ENCODE results near the gene UBE2L5. TPM values are rescaled to one million over a fixed set of nuclear protein-coding genes. Genes with fewer than 3 reads are reported as not detected.
A peak's percentile ranks its signal among the peaks of the same experiment; 100 is the strongest.
"Not testable (repeated sequence)": the region's sequence is repeated elsewhere in the genome, so short reads cannot be mapped to it uniquely, and the experiment has no call there.

The UBE2L5 gene
- total RNA-seq, 6 experiments from 2014 or later, result not detected

- 89% methylated on average over 3 of the region's 4 CpGs for whole genome bisulfite sequencing (ENCODE audit: insufficient coverage, low coverage, low lambda C conversion rate, missing lambda C conversion rate)
- no peak overlapping the region for H3K27ac ChIP-seq
- intact Hi-C loops (cut with DNase I), result no loop called here
- TF ChIP-seq POLR2A (IDR thresholded peaks at IDR 0.05) (no peak), CTCF (IDR thresholded peaks at IDR 0.05) (no peak)
- H3K4me1 ChIP-seq, result no peaks in the 10 kb centered on the region
- no peak overlapping the region for H3K4me3 ChIP-seq
- H3K36me3 ChIP-seq, result no peaks in the 10 kb centered on the region
- H3K9me3 ChIP-seq, result no peaks in the 10 kb centered on the region
- ATAC-seq (no peak), DNase-seq (no peak)
- H3K27me3 ChIP-seq, result no peaks in the 10 kb centered on the region
These were observed 26.1 kb downstream of the UBE2L5 start for GRCh38 chr13:30448441-30448840.

- 93% methylated on average over 2 of the region's 2 CpGs for WGBS (ENCODE audit: insufficient coverage, low coverage, low lambda C conversion rate, missing lambda C conversion rate)
- Histone ChIP-seq H3K9me3 (no peaks in the 10 kb centered on the region), H3K27me3 (no peaks in the 10 kb centered on the region), H3K4me3 (no peak overlapping the region), H3K4me1 (no peaks in the 10 kb centered on the region), H3K27ac (no peak overlapping the region), H3K36me3 (no peaks in the 10 kb centered on the region)
- DNase-seq (no peak), ATAC-seq (no peak)
- intact Hi-C loops (cut with DNase I), result no loop called here
- no peak for TF ChIP-seq POLR2A (IDR thresholded peaks at IDR 0.05)
- TF ChIP-seq CTCF (IDR thresholded peaks at IDR 0.05), result no peak
These were observed 27.8 kb downstream of the UBE2L5 start for GRCh38 chr13:30450066-30450465.

- H3K27ac ChIP-seq; H3K4me1 ChIP-seq; H3K4me3 ChIP-seq; H3K27me3 ChIP-seq; intact Hi-C loops (cut with DNase I); ATAC-seq; H3K36me3 ChIP-seq; DNase-seq; H3K9me3 ChIP-seq: not testable (repeated sequence)
- WGBS (ENCODE audit: insufficient coverage, low coverage, low lambda C conversion rate, missing lambda C conversion rate), result 94% methylated on average over 9 of the region's 12 CpGs
These were observed 29.2 kb downstream of the UBE2L5 start for GRCh38 chr13:30451476-30451875.

GRCh38 chr13:30453727-30454126, 31.4 kb downstream of the UBE2L5 start:
- intact Hi-C loops (cut with DNase I), result no loop called here
- TF ChIP-seq POLR2A (IDR thresholded peaks at IDR 0.05) (no peak), CTCF (IDR thresholded peaks at IDR 0.05) (no peak)
- H3K27ac ChIP-seq, result no peak overlapping the region
- peaks cover 0 to under 1% (median 0%) of the 10 kb centered on the region in 4 donors for H3K4me1 ChIP-seq
- WGBS (ENCODE audit: insufficient coverage, low coverage, low lambda C conversion rate, missing lambda C conversion rate), result 75% methylated on average over 4 of the region's 4 CpGs
- H3K9me3 ChIP-seq, result no peaks in the 10 kb centered on the region
- no peaks in the 10 kb centered on the region for H3K27me3 ChIP-seq
- H3K36me3 ChIP-seq, result no peaks in the 10 kb centered on the region
- no peak overlapping the region for H3K4me3 ChIP-seq
- DNase-seq (no peak), ATAC-seq (no peak)

GRCh38 chr13:30454991-30455390, 32.7 kb downstream of the UBE2L5 start:
- no peaks in the 10 kb centered on the region for H3K27me3 ChIP-seq
- TF ChIP-seq POLR2A (IDR thresholded peaks at IDR 0.05), result no peak
- TF ChIP-seq CTCF (IDR thresholded peaks at IDR 0.05), result no peak
- H3K27ac ChIP-seq, result no peak overlapping the region
- H3K4me1 ChIP-seq, result peaks cover 0 to 5% (median 0%) of the 10 kb centered on the region in 4 donors
- no peak overlapping the region for H3K4me3 ChIP-seq
- intact Hi-C loops (cut with DNase I), result no loop called here
- ATAC-seq (peak in 1 of 4 donors; percentile 17), DNase-seq (no peak)
- H3K36me3 ChIP-seq, result no peaks in the 10 kb centered on the region
- no CpG with 5 or more reads among the region's 2 CpGs for WGBS (ENCODE audit: insufficient coverage, low coverage, low lambda C conversion rate, missing lambda C conversion rate)
- no peaks in the 10 kb centered on the region for H3K9me3 ChIP-seq
